ENCODE measurements around the gene LPP.

- TF ChIP-seq CHD2 (IDR thresholded peaks at IDR 0.05; ENCODE audit: low read depth, low read length) = no peak
- TF ChIP-seq ZNF362 (CRISPR knock-in tag; IDR thresholded peaks at IDR 0.05; ENCODE audit: borderline replicate concordance) = no peak
- TF ChIP-seq CEBPB (IDR thresholded peaks at IDR 0.05; ENCODE audit: borderline replicate concordance, low read depth, low read length) = no peak
- TF ChIP-seq NFAT5 (CRISPR knock-in tag; IDR thresholded peaks at IDR 0.05) = no peak
- TF ChIP-seq ATF3 (CRISPR knock-in tag; IDR thresholded peaks at IDR 0.05) = no peak
Measured at GRCh38 chr3:188365184-188365583, 211.2 kb downstream of the LPP start.
